PC-3 (cell line): ENCODE measurements around the gene PITPNM3. TPM values are rescaled to one million over a fixed set of nuclear protein-coding genes. Genes with fewer than 3 reads are reported as not detected.

ENCODE experiments used
- ATAC-seq: fragments of 200-7000 bp; cut with Tn5 transposase; 2 replicates; pipeline ENCODE4 v1.9.1; 2020; ENCODE audit warnings: mild to moderate bottlenecking, moderate library complexity
- BruUV-seq: library from RNA; stranded (reverse); fragments of 400-500 nt; replicated peaks from 2 replicates; lab custom pipeline; 2021; lab: Mats Ljungman, UMichigan
- CTCF ChIA-PET: fragments of 300-600 bp; sonication (Branson Sonifier 250); formaldehyde crosslinking; loops from one replicate; lab custom pipeline; 2022; ENCODE audit warnings: antibody characterized with exemption; lab: Charles Lee
- POLR2A ChIA-PET: fragments of 300-600 bp; sonication (Branson Sonifier 250); formaldehyde crosslinking; loops from one replicate; lab custom pipeline; 2022; ENCODE audit warnings: antibody characterized with exemption; ENCODE audit not compliant: unreplicated experiment; lab: Charles Lee
- DNase-seq: peaks from one replicate; pipeline ENCODE4 v3.0.0-alpha.2; 2015
- H2AFZ ChIP-seq: fragments of 300-600 bp; sonication (generic); 2 replicates; pipeline ENCODE4 v1.6.0; 2016; ENCODE audit warnings: antibody characterized with exemption, low read length
- H3F3A ChIP-seq: fragments of 300-600 bp; sonication (generic); one replicate; pipeline ENCODE4 v1.6.0; 2017; ENCODE audit warnings: antibody characterized with exemption, low read length, control low read depth, mild to moderate bottlenecking; ENCODE audit not compliant: unreplicated experiment
- H3K27ac ChIP-seq: fragments of 300-600 bp; sonication (generic); 2 replicates; pipeline ENCODE4 v1.5.1; 2016; ENCODE audit warnings: mild to moderate bottlenecking, low read length
- H3K27me3 ChIP-seq: fragments of 300-600 bp; sonication (generic); 2 replicates; pipeline ENCODE4 v1.6.1; 2016; ENCODE audit warnings: low read length, mixed read lengths
- H3K36me3 ChIP-seq: fragments of 300-600 bp; sonication (generic); 2 replicates; pipeline ENCODE4 v1.6.1; 2016; ENCODE audit warnings: low read depth, mixed run types, low read length, mixed read lengths
- H3K4me1 ChIP-seq: fragments of 300-600 bp; sonication (generic); 2 replicates; pipeline ENCODE4 v1.5.1; 2016; ENCODE audit warnings: low read length; ENCODE audit not compliant: insufficient read depth
- H3K4me2 ChIP-seq: fragments of 300-600 bp; sonication (generic); 2 replicates; pipeline ENCODE4 v1.6.0; 2016; ENCODE audit warnings: low read length
- H3K4me3 ChIP-seq: fragments of 300-600 bp; sonication (generic); 2 replicates; pipeline ENCODE4 v1.5.1; 2016; ENCODE audit warnings: mild to moderate bottlenecking, low read length, mixed read lengths
- H3K79me2 ChIP-seq: fragments of 300-600 bp; sonication (generic); 2 replicates; pipeline ENCODE4 v1.6.1; 2017; ENCODE audit warnings: low read length, mixed read lengths
- H3K9ac ChIP-seq: fragments of 300-600 bp; sonication (generic); 2 replicates; pipeline ENCODE4 v1.6.0; 2016; ENCODE audit warnings: mild to moderate bottlenecking, low read length
- H3K9me2 ChIP-seq: fragments of 300-600 bp; sonication (generic); replicated peaks from 2 replicates; pipeline ENCODE4 v1.6.1; 2016; ENCODE audit warnings: mixed run types, low read length, mixed read lengths
- H3K9me3 ChIP-seq: fragments of 300-600 bp; sonication (generic); 2 replicates; pipeline ENCODE4 v1.6.1; 2016; ENCODE audit warnings: low read length, mixed read lengths
- H4K20me1 ChIP-seq: fragments of 300-600 bp; sonication (generic); 2 replicates; pipeline ENCODE4 v1.6.1; 2016; ENCODE audit warnings: low read length, mixed read lengths
- CTCF ChIP-seq: fragments of 300-600 bp; sonication (generic); conservative IDR thresholded peaks from 2 replicates; pipeline ENCODE4 v1.5.1; 2017; ENCODE audit warnings: antibody characterized with exemption, low read depth, mild to moderate bottlenecking, low read length
- EZH2 ChIP-seq: fragments of 300-600 bp; sonication (generic); IDR thresholded peaks from one replicate; pipeline ENCODE4 v1.6.1; 2017; ENCODE audit warnings: antibody characterized with exemption, mild to moderate bottlenecking, low read length; ENCODE audit not compliant: unreplicated experiment
- EZH2phosphoT487 ChIP-seq: fragments of 300-600 bp; sonication (generic); IDR thresholded peaks from 2 replicates; pipeline ENCODE4 v1.6.1; 2018; ENCODE audit warnings: mild to moderate bottlenecking, antibody characterized with exemption, low read length, borderline replicate concordance
- intact Hi-C: fragments of 100-400 bp; cut with micrococcal nuclease; formaldehyde crosslinking; loops from 2 replicates; pipeline ENCODE4 v1.9.0; 2023
- total RNA-seq: library from RNA; depleted of rRNA; stranded (reverse); fragments of >200 nt; gene quantifications from 2 replicates; pipeline ENCODE4 v1.2.3, GENCODE V29; 2014

PITPNM3 gene
- total RNA-seq, 1 experiment from 2014 or later = 7.1 TPM

- ChIA-PET POLR2A (no interaction called here), CTCF (no interaction called here)
- H3K4me2 ChIP-seq = no peak overlapping the region
- no peak overlapping the region for H3K4me3 ChIP-seq
- no peaks in the 10 kb centered on the region for H3K79me2 ChIP-seq
- no peak for DNase-seq
- H3K4me1 ChIP-seq = peaks cover 40% of the 10 kb centered on the region
- TF ChIP-seq CTCF (no peak), EZH2 (no peak), EZH2phosphoT487 (no peak)
- BruUV-seq = no TSS peak
- H3K9me3 ChIP-seq = no peaks in the 10 kb centered on the region
- no peaks in the 10 kb centered on the region for H3K9me2 ChIP-seq
- no peaks in the 10 kb centered on the region for H3K27me3 ChIP-seq
- H3K36me3 ChIP-seq = no peaks in the 10 kb centered on the region
- H3K9ac ChIP-seq = no peak overlapping the region
- no peaks in the 10 kb centered on the region for H3F3A ChIP-seq
- H2AFZ ChIP-seq = no peak overlapping the region
- ATAC-seq = no peak
- no peaks in the 10 kb centered on the region for H4K20me1 ChIP-seq
- H3K27ac ChIP-seq = peak overlapping the region; percentile 93; the same call in 1 of the 2 replicates
- intact Hi-C loops = loop anchor here (5.0 kb wide), 1 partner anchor 44 kb away; no protein-coding TSS in a partner anchor
Observed at GRCh38 chr17:6508519-6509030, 47.8 kb downstream of the PITPNM3 start.

GRCh38 chr17:6508016-6508415 lies 48.3 kb downstream of the PITPNM3 start:
- Histone ChIP-seq H3K9me2 (no peaks in the 10 kb centered on the region), H3K36me3 (no peaks in the 10 kb centered on the region), H4K20me1 (no peaks in the 10 kb centered on the region), H2AFZ (no peak overlapping the region), H3K79me2 (no peaks in the 10 kb centered on the region), H3K27ac (peak overlapping the region; percentile 93), H3K27me3 (no peaks in the 10 kb centered on the region), H3K9ac (no peak overlapping the region), H3K4me1 (peaks cover 40% of the 10 kb centered on the region), H3K4me3 (no peak overlapping the region), H3F3A (no peaks in the 10 kb centered on the region), H3K4me2 (0 out of 2 replicates have a peak overlapping the region, but pooled peaks have one; percentile 30), H3K9me3 (no peaks in the 10 kb centered on the region)
- POLR2A ChIA-PET = interaction anchor here (0.5 kb wide), 1 partner anchor 631 kb away, joined by 4 read pairs; no protein-coding TSS in a partner anchor
- no peak for TF ChIP-seq CTCF
- no peak for TF ChIP-seq EZH2phosphoT487
- CTCF ChIA-PET = no interaction called here
- no TSS peak for BruUV-seq
- DNase-seq = no peak
- intact Hi-C loops = loop anchor here (5.0 kb wide), 1 partner anchor 44 kb away; no protein-coding TSS in a partner anchor
- ATAC-seq = no peak

- Histone ChIP-seq H3K9ac (peak overlapping the region; percentile 47; the same call in 1 of the 2 replicates), H4K20me1 (no peaks in the 10 kb centered on the region), H3K4me1 (peaks cover 40% of the 10 kb centered on the region), H2AFZ (no peak overlapping the region), H3K9me3 (no peaks in the 10 kb centered on the region), H3K79me2 (no peaks in the 10 kb centered on the region), H3F3A (no peaks in the 10 kb centered on the region), H3K36me3 (no peaks in the 10 kb centered on the region), H3K27ac (peak overlapping the region; percentile 93), H3K9me2 (no peaks in the 10 kb centered on the region), H3K4me2 (peak overlapping the region; percentile 57; the same call in 1 of the 2 replicates), H3K4me3 (no peak overlapping the region), H3K27me3 (no peaks in the 10 kb centered on the region)
- TF ChIP-seq EZH2 = no peak
- no peak for TF ChIP-seq CTCF
- TF ChIP-seq EZH2phosphoT487 = no peak
- no TSS peak for BruUV-seq
- peak; percentile 90 for DNase-seq
- POLR2A ChIA-PET = interaction anchor here (0.5 to 0.6 kb wide), 2 partner anchors 16 to 631 kb away, joined by 3 to 4 read pairs; no protein-coding TSS in a partner anchor
- ATAC-seq = peak; percentile 89
- intact Hi-C loops = loop anchor here (5.0 kb wide), 1 partner anchor 45 kb away; no protein-coding TSS in a partner anchor
- CTCF ChIA-PET = no interaction called here
Observed at GRCh38 chr17:6507535-6507934, 48.8 kb downstream of the PITPNM3 start.
